ENCODE results near the gene DYSF.

GRCh38 chr2:71596011-71596410, 142.7 kb downstream of the DYSF start:
- TF ChIP-seq CTCF (IDR thresholded peaks at IDR 0.05; ENCODE audit: low read depth, low read length, poor library complexity, severe bottlenecking) (no peak), EZH2phosphoT487 (IDR thresholded peaks at IDR 0.05; ENCODE audit: borderline replicate concordance, low read length) (no peak)
